SK-N-MC (cell line): Measurements from ENCODE around the gene GALNTL6.

Source experiments
- EZH2 ChIP-seq: fragments of 200-600 bp; sonication (generic); IDR thresholded peaks from one replicate; pipeline ENCODE4 v1.6.1; 2017; ENCODE audit warnings: antibody characterized with exemption
- POLR2AphosphoS5 ChIP-seq: IDR thresholded peaks from 2 replicates; pipeline ENCODE4 v1.6.1; 2012; ENCODE audit warnings: mild to moderate bottlenecking, low read depth, low read length, borderline replicate concordance

DNA sequence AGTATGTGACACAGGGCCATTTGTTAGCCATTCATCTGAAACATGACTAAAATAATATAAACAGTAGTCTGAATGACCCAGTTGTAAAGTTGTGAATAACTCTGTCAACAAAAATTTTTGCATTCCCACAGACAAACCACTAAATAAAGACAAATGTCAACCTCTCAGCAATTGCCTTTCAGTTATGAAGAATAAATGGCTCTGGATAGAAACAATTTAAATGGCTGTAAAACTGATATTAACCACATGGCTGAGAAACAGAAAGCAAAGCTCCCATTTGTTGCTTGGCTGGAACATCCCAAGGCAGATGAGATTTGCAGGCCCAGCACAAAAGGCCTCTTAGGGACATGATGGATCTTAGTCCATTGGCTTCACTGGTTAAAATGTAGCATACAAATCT is 296.3 kb downstream of the GALNTL6 start:
- no peak for TF ChIP-seq POLR2AphosphoS5
- no peak for TF ChIP-seq EZH2
